Skin epidermis (tissue), 12 donors: ENCODE results near the gene TLCD4.
"Not testable (repeated sequence)": the region's sequence is repeated elsewhere in the genome, so short reads cannot be mapped to it uniquely, and the experiment has no call there.

Source experiments
- H3K27ac ChIP-seq, 21 experiments: fragments of 200-600 bp; sonication (generic) in 11 of 21; one replicate each; pipeline ENCODE4 v1.5.0; 2020; ENCODE audit warnings: mild to moderate bottlenecking in 3 of 21, inconsistent platforms in 2 of 21, moderate library complexity in 2 of 21
- H3K4me3 ChIP-seq, 7 experiments: fragments of 200-600 bp; sonication (generic) in 2 of 7; one replicate each; pipeline ENCODE4 v1.5.0; 2020; ENCODE audit warnings: inconsistent platforms in 2 of 7, mild to moderate bottlenecking in 2 of 7, moderate library complexity in 1 of 7

Gene TLCD4

GRCh38 chr1:95092891-95093290, 24.3 kb upstream of the TLCD4 start:
- H3K27ac ChIP-seq, H3K4me3 ChIP-seq: not testable (repeated sequence)

- H3K4me3 ChIP-seq, result no peak overlapping the region
- H3K27ac ChIP-seq, result no peak overlapping the region
Measured at GRCh38 chr1:95093296-95093695, 23.9 kb upstream of the TLCD4 start.

DNA sequence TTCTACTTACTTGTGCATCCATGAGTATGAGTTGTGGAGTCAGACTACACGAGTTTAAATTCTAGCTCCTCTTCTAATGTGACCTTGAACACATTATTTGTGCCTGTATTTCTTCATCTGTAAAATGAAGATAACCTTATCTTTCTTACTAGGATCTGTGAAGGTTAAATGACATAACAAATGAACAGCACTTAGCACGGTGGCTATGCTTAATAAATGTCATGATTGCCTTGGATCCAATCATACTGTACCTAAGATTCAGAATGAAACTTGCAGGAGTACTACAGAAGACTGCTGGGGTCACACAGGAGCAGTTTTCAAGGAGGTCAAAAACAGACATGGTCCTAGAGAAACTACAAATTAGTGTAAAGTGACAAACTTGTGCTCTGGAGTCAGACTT, 22.2 kb upstream of the TLCD4 start:
- H3K27ac ChIP-seq, result no peak overlapping the region
- no peak overlapping the region for H3K4me3 ChIP-seq

- Histone ChIP-seq H3K4me3 (no peak overlapping the region), H3K27ac (no peak overlapping the region)
Measured at GRCh38 chr1:95095833-95096217, 21.3 kb upstream of the TLCD4 start.

GRCh38 chr1:95096218-95096841, 20.8 kb upstream of the TLCD4 start:
- no peak overlapping the region for H3K4me3 ChIP-seq
- H3K27ac ChIP-seq, result no peak overlapping the region

DNA sequence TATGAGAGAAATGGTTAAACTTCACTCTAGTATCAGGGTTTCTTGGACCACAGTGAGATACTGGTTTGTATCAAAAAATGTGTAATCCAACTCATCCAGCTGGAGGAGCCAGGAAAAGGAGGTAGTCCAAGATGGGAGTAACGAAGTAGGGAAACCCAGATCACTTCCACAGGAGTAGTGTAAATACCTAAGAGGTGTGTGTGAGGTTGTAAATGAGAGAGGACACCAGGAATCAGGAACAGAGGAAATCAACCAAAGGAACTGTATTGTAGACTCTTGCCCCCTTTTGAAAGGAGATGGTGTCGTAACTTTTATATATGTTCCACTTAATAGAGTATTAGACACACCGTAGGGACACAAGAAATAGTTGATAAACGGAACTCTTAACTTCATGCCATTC, 19.7 kb upstream of the TLCD4 start:
- no peak overlapping the region for H3K4me3 ChIP-seq
- no peak overlapping the region for H3K27ac ChIP-seq

- Histone ChIP-seq H3K27ac (no peak overlapping the region), H3K4me3 (no peak overlapping the region)
Measured at GRCh38 chr1:95098196-95098595, 19.0 kb upstream of the TLCD4 start.

DNA sequence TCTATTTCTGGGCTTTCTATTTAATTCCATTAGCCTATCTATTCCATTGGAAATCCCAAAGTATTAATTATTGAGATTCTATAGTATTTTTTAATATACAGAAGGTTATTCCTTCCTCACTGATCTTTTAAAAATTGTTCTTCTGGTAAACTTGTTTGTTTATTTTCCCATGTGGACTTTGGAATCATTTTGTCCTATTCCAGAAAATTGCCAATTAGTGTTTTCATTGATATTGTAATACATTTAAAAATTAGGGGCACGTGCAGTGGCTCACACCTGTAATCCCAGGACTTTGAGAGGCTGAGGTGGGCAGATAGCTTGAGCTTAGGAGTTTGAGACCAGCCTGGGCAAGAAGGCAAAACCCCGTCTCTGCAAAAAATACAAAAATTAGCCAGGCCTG, 8.4 kb upstream of the TLCD4 start:
- H3K4me3 ChIP-seq, result no peak overlapping the region
- no peak overlapping the region for H3K27ac ChIP-seq

DNA sequence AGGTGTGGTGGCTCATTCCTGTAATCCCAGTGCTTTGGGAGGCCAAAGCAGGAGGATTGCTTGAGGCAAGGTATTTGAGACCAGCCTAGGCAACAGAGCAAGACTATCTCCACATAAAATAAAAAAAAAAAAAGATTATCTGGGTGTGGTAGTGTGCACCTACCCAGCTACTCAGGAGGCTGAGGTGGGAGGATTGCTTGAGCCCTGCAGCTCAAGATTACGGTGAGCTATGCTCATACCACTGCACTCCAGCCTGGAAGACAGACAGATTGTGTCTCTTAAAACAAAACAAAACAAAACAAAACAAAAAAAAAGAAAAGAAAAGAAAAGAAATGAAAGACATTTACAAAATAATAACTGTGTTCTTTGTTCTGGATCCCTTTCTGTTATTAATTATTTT, 6.1 kb upstream of the TLCD4 start:
- Histone ChIP-seq H3K27ac (no peak overlapping the region), H3K4me3 (no peak overlapping the region)

- Histone ChIP-seq H3K4me3 (no peak overlapping the region), H3K27ac (no peak overlapping the region)
Measured at GRCh38 chr1:95113684-95114083, 3.5 kb upstream of the TLCD4 start.

DNA sequence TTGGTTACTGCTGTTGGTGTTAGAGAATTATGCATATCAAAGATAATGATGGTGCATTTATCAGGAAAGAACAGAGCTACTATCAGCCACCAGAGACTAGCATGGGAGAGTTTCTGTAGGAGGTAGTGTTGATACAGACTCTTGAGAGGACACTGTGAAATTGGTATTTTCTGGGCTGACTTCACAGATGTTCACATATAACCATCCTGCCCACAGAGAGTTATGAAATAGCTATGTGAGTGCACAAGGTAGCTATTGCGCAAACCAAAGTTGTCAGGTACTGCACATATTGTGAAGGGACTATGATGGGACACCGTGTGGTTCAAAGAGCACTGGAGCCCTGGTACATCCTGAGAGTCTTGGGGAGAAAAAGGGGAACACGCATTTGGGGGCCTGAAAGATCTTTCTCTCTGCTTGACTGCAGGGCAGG, 1.4 kb upstream of the TLCD4 start:
- no peak overlapping the region for H3K4me3 ChIP-seq
- H3K27ac ChIP-seq, result no peak overlapping the region

DNA sequence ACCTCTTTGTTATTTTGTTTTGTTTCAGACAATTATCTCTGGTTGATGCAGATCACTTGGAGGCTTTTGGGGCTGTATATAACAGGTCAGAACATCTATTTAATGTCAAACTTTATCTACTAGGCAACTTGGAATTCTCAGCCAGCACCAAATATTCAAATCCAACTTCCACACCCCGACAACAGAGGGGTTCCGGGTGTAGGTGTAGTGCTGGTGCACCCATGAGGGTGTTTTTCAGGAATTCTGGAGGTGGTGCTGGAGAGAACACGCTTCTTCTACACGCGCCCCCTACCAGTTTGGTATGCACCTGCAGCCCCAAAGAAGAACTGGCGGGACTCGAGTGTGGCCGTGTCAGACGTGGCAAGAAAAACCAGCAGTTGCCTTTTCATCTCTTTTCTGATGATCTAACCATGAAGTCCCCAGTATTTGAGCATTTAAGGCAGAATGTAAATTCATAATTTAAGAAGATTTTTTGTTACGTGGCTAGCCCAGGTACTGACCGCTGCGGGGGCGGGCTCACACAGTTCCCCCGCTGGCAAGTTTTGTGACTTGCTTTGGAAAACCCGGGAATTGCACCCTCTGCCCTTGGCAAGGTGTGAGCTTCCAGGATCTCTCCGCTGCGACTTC, 462 bp upstream of the TLCD4 start:
- H3K4me3 ChIP-seq, result peak overlapping the region; percentile 42 to 67 (median 58)
- H3K27ac ChIP-seq, result peak overlapping the region in 8 of 21 experiments; percentile 7 to 70 (median 27)

GRCh38 chr1:95118067-95118499, 928 bp downstream of the TLCD4 start:
- peak overlapping the region in 3 of 21 experiments; percentile 26 to 70 (median 53) for H3K27ac ChIP-seq

DNA sequence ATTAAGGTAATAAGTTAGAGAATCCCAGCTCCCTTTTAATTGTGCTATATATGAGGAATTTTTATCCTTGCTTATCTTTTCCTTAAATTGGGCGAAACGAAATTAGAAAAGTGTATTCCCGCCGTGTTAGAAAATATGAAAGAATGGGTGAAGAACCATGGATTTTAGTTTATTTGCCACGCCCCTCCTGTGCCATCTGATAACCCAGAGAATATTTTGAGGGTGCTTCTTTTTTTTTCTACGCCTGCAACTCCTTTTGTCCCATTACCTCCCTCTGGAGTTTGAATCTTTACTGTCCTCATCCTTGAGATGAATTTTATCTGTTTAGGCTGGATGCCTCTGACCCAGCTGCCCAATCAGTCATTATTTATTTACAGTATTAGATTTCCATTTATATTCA, 1.6 kb downstream of the TLCD4 start:
- no peak overlapping the region for H3K27ac ChIP-seq
- no peak overlapping the region for H3K4me3 ChIP-seq

More at GRCh38 chr1:95118067-95118499, 928 bp downstream of the TLCD4 start:
- peak overlapping the region in 6 of 7 experiments; percentile 48 to 67 (median 60) for H3K4me3 ChIP-seq

DNA sequence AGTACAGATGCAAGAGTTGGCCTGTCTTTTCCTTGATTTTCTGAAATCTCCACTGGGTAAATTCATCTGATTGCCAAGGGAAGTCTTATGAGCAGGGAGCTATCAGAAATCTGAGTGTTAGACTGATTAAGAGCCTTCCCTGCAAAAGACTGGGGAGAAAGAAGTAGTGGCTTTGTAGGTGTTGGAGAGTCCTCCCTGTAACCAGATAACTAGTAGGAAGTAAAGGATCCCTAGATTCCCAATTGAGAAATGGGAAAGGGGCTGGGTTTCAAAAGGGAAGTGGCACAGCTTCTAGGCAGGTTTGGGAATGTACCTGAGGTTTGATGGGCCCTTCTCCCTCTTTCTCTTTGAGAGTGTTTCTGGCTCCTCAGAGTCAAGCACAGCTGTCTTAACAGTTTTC, 2.1 kb downstream of the TLCD4 start:
- no peak overlapping the region for H3K4me3 ChIP-seq
- H3K27ac ChIP-seq, result no peak overlapping the region

DNA sequence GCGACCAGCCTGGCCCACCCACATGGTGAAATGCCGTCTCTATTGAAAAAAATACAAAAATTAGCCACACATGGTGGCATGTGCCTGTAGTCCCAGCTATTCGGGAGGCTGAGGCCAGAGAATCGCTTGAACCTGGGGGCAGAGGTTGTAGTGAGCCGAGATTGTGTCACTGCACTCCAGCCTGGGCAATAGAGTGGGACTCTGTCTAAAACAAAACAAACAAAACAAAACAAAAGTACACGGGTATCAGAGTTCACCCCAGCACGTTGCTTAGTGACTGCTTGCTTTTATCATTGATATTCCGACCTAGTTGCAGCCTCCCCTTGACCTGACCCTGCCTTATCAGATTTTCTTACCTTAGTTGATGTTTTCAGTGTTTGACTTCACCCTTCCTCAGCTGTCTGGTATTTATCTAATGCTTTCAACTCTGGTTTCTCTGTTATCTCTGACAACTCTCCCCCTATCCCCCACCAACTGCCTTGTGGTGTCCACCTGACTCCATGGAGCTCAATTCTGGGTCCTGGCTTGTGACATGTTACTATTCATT, 5.1 kb downstream of the TLCD4 start:
- H3K27ac ChIP-seq, result no peak overlapping the region
- no peak overlapping the region for H3K4me3 ChIP-seq

DNA sequence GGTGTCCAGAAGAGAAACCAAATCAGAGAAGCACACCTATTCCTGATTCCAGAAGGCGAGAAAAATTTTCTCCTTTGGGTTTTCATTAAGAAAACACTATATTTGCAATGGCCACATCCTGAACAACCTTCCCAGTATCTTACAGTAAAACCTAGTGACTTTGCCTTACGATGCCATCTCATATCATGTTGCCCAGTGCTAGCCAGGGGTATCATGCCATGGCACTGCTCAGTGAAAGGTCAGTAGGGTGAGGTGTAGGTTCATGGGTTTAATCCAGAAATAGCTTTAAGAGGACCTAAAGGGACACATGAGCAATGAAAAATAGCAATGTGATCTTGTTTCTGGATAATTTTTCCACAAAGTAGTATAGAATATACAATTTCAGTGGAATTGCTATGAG, 7.2 kb downstream of the TLCD4 start:
- H3K27ac ChIP-seq, result no peak overlapping the region
- no peak overlapping the region for H3K4me3 ChIP-seq

DNA sequence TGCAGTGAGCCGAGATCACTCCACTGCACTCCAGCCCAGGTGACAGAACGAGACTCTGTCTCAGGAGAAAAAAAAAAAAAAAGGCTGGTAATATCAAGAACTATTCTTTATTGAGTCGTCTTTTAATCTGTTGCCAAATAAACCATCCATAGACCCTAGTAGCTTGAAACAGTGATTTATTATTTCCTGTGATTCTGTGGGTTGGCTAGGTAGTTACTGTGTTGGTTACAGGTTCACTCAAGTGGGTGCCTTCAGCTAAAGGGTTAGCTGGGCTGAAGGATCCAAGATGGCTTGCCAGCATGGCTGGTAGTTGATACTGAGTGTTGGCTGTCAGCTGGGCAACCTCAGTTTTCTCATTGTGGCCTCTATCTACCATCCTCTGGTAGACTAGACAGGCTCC, 9.2 kb downstream of the TLCD4 start:
- Histone ChIP-seq H3K27ac (no peak overlapping the region), H3K4me3 (no peak overlapping the region)

DNA sequence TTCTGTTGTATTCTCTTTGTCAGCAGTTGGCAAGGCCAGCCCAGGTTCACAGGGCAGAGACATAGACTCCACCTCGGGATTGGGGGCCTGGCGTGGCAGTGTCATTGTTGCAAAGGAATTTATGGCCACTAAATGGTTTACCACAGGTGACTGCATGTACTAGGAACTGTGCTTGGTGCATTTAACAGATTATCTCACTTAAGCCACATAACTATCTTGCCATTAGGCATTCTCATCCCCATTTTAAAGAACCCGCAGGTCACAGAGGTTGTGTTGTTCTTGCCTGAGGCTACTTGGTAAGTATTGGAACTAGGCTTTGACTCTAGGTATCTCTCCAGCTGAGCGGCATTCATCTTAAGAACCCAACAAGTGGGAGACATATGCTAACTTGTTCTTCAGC, 9.7 kb downstream of the TLCD4 start:
- H3K4me3 ChIP-seq, result no peak overlapping the region

DNA sequence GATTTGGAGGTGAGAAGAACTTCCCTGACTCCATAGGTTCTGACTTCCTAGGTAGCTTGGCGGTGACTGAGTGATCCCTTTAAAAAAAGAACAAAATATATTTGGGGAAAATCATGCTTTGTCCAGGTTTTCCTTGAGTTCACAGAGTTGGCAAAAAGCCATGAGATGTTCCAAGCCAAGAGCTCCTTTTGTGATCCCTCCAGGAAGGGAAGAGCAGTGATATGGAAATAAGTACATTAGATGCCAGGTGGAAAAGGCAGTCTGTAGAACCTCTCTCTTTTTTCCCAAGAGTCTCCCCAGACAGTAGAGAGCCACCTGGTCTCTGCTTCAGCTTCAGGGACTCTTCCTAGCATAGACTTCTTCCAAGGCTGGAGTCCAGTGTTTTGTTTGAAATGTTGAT, 10.2 kb downstream of the TLCD4 start:
- Histone ChIP-seq H3K4me3 (no peak overlapping the region), H3K27ac (no peak overlapping the region)

More for the DNA sequence above, 9.7 kb downstream of the TLCD4 start:
- no peak overlapping the region for H3K27ac ChIP-seq

DNA sequence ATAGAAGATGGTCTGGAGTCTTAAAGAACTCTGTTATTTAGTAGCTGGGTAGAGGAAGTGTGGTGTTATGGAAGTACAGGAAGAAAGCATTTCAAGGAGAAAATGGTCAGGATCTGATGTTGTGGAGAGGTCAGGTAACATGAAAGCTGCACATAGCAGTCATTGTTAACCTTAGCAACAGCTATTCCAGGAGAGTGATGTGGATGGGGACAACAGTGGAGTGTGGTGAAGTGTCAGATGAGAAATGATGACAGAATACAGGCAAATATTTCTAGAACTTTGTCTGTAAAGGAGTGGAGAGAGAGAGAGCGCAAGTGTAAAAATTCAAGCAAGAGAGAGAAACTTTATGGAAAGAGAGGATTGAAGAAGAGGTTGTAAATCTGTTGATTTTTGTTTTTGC, 15.6 kb downstream of the TLCD4 start:
- H3K4me3 ChIP-seq, result no peak overlapping the region

DNA sequence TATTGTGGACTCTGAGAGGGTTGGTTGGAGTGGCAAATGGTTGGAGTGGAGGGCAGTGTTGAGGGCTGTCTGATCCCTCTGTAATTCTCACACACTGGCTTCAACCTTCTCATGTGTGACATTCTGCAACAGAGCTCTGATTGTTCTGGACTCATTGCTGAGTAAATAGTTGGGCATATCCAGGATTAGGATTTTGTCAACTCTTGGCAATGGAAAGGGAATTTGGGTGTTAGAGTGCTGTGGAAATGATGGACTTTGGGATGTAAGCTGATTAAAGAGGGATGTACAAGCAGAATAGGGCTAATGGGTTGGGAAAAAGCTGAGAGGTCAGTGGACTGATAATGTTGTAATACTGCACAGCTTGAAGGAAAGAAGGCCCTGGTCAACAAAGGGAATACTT, 16.5 kb downstream of the TLCD4 start:
- Histone ChIP-seq H3K27ac (no peak overlapping the region), H3K4me3 (no peak overlapping the region)

More for the DNA sequence above, 15.6 kb downstream of the TLCD4 start:
- no peak overlapping the region for H3K27ac ChIP-seq
